ENCODE results near the gene CYBRD1.
"Not testable (repeated sequence)": the region's sequence is repeated elsewhere in the genome, so short reads cannot be mapped to it uniquely, and the experiment has no call there.

DNA sequence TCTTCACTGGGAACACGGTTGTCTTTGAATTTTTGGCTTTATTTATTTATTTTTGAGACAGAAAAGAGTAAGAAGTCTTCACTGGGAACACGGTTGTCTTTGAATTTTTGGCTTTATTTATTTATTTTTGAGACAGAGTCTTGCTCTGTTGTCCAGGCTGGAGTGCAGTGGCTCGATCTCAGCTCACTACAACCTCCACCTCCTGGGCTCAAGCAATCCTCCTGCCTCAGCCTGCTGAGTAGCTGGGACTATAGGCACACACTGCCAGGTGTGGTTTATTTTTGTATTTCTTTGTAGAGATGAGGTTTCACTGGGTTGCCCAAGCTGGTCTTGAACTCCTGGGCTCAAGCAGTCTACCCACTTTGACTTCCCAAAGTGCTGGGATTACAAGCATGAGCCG is 13.3 kb downstream of the CYBRD1 start:
- TF ChIP-seq, protein P1, sequence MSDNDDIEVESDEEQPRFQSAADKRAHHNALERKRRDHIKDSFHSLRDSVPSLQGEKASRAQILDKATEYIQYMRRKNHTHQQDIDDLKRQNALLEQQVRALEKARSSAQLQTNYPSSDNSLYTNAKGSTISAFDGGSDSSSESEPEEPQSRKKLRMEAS (IDR thresholded peaks at IDR 0.05) = not testable (repeated sequence)
- not testable (repeated sequence) for TF ChIP-seq POLR2A (IDR thresholded peaks at IDR 0.05; ENCODE audit: low read length); RFX5 (IDR thresholded peaks at IDR 0.05); KDM5A (IDR thresholded peaks at IDR 0.05); TFCP2L1 (CRISPR knock-in tag; IDR thresholded peaks at IDR 0.05); SMC3 (IDR thresholded peaks at IDR 0.05); CBX8 (IDR thresholded peaks at IDR 0.05)
- TF ChIP-seq, protein P2, sequence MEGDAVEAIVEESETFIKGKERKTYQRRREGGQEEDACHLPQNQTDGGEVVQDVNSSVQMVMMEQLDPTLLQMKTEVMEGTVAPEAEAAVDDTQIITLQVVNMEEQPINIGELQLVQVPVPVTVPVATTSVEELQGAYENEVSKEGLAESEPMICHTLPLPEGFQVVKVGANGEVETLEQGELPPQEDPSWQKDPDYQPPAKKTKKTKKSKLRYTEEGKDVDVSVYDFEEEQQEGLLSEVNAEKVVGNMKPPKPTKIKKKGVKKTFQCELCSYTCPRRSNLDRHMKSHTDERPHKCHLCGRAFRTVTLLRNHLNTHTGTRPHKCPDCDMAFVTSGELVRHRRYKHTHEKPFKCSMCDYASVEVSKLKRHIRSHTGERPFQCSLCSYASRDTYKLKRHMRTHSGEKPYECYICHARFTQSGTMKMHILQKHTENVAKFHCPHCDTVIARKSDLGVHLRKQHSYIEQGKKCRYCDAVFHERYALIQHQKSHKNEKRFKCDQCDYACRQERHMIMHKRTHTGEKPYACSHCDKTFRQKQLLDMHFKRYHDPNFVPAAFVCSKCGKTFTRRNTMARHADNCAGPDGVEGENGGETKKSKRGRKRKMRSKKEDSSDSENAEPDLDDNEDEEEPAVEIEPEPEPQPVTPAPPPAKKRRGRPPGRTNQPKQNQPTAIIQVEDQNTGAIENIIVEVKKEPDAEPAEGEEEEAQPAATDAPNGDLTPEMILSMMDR (IDR thresholded peaks at IDR 0.05) = not testable (repeated sequence)
- TF ChIP-seq, protein P3, sequence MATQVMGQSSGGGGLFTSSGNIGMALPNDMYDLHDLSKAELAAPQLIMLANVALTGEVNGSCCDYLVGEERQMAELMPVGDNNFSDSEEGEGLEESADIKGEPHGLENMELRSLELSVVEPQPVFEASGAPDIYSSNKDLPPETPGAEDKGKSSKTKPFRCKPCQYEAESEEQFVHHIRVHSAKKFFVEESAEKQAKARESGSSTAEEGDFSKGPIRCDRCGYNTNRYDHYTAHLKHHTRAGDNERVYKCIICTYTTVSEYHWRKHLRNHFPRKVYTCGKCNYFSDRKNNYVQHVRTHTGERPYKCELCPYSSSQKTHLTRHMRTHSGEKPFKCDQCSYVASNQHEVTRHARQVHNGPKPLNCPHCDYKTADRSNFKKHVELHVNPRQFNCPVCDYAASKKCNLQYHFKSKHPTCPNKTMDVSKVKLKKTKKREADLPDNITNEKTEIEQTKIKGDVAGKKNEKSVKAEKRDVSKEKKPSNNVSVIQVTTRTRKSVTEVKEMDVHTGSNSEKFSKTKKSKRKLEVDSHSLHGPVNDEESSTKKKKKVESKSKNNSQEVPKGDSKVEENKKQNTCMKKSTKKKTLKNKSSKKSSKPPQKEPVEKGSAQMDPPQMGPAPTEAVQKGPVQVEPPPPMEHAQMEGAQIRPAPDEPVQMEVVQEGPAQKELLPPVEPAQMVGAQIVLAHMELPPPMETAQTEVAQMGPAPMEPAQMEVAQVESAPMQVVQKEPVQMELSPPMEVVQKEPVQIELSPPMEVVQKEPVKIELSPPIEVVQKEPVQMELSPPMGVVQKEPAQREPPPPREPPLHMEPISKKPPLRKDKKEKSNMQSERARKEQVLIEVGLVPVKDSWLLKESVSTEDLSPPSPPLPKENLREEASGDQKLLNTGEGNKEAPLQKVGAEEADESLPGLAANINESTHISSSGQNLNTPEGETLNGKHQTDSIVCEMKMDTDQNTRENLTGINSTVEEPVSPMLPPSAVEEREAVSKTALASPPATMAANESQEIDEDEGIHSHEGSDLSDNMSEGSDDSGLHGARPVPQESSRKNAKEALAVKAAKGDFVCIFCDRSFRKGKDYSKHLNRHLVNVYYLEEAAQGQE (IDR thresholded peaks at IDR 0.05) = not testable (repeated sequence)

Measured in A549 (cell line).